ENCODE results near the gene CFAP68.

CFAP68 gene, protein sequence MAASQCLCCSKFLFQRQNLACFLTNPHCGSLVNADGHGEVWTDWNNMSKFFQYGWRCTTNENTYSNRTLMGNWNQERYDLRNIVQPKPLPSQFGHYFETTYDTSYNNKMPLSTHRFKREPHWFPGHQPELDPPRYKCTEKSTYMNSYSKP

GRCh38 chr11:111878849-111879636 is at the start of gene CFAP68, which contains the start of gene FDXACB1:
TSS of gene CFAP68 (plus strand) at chr11:111879541. CDS start at chr11:111879561, 20 bp downstream.
TSS of gene FDXACB1 (minus strand) at chr11:111879165. CDS start at chr11:111879132, 33 bp downstream.
- peak; percentile 60 for FAIRE-seq

DNA sequence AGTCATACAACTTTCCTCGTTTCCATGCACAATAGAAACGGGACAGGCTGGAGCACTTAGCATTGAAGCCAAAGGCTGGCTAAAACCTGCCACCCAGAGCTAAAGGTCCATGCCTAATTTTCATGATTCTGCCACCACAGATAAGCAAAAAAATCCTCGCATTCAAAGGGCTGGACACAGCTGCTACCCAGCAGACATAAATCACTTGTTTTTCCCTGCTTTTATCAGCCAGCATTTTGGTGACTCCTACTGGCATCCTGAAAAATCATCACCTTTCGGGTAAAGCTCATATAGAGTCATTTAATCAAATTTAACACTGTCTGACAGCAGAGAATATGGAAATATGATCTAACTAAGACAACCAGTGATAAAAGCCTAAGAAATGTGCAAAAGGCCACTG is 45.8 kb upstream of the CFAP68 start:
- FAIRE-seq, result no peak

DNA sequence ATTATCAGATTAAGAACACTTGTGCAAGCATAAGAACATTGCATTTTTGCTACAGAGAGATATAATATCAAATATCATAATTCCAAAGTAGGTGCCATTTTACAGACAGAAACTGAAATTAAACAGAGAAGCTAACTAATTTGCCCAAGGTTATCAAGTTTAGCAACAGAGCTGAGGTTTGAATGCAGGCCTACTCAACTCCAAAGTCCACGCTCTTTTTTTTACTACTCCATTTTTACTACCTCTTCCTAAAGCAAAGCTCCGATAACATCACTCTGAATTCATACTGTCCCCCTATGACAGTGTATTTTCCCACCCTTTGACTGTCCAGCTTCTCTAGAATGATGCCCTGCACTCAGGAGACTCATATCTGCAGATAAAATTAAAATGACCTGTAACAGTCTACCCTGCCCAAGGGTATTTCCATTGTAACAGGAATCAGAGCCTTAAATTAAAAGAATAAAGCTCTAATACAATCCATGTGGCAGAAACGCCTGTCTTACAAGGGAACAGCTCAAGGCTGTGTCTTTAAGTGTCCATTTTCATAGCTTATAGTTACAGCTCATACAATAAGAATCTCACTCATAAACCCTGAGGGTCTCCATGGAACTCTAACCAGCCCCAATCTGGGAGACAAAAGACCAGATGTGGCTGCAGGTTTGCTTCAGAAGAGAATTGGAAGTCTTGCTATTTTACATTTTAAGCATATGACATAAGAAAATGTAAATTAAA is 44.7 kb upstream of the CFAP68 start:
- no peak for FAIRE-seq

DNA sequence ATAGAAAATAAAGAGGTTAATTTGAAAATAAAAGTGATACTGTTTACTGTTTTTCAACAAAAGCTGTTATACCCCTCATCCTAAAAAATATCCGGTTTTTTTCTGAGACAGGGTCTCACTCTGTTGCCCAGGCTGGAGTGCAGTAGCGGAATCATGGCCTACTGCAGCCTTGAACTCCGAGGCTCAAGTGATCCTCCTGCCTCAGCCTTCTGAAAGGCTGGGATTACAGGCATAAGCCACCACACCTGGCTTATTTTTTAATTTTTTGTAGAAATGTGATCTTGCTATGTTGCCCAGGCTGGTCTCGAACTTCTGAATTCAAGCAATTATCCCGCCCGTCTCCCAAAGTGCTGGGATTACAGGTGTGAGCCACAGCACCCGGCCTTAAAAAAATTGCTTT is 43.7 kb upstream of the CFAP68 start:
- FAIRE-seq, result no peak

DNA sequence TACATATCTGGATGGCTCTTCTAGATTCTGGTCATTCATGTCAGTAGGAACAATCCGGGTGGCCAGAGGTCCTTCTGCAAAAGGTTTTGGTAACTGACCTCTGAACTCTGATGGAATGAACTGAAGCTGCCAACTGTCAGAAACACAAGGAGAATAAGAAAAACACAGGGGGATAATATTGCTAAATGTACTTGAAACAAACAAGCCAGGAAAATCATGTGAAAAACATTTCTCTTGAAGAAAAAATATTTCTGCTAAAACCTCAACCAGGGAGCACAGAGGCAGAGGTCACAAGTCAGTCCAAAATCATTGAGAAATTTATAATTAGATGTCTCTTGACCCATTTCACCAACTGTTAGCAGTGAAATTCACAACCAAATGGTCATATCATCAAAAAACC is 43.2 kb upstream of the CFAP68 start:
- FAIRE-seq, result no peak

- FAIRE-seq, result no peak
These were observed 42.6 kb upstream of the CFAP68 start for GRCh38 chr11:111836721-111837120.

DNA sequence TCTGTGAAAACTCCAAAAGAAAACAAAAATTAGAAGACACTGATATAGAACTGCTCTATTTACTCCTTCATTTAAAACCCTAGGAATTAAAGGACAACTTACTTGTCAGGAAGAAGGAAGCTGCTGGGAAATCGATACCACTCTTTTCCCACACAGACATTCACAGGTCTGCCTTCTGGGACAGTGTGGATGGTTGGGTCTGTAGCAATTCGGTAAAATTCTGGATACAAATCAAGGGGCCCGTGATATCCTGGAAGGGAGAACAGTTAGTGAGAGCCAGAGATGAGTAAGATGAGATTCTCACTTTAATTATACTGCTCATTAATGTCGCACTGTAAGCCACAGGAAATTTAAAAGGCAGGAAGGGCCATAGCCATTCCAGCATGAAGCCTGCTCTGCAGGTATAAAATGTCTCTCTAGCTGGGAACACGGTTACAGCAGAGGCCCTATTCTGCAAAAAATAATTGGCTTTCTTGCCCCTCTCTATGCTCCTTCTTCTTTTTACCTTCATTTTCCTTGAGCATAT is 41.9 kb upstream of the CFAP68 start:
- no peak for FAIRE-seq

GRCh38 chr11:111838054-111838453 is 41.3 kb upstream of the CFAP68 start:
- FAIRE-seq, result no peak

DNA sequence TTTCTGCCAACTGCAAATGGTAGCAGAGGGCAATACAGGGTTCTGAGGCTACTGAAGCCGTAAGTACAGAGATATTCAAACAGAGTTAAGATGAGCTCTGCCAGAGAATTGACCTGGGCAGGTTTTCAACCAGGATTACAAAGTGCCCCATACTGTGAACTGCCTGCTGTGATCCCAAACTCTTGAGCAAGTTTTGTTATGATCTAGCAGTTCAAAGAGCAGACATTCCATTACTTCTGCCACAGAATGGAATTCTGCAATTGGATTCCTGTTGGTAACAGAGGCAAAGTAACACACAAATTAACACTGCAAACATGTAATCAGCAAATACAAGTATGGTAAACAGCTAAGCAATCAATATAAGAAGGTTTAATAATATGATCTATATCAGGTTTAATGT is 39.2 kb upstream of the CFAP68 start:
- FAIRE-seq, result no peak

DNA sequence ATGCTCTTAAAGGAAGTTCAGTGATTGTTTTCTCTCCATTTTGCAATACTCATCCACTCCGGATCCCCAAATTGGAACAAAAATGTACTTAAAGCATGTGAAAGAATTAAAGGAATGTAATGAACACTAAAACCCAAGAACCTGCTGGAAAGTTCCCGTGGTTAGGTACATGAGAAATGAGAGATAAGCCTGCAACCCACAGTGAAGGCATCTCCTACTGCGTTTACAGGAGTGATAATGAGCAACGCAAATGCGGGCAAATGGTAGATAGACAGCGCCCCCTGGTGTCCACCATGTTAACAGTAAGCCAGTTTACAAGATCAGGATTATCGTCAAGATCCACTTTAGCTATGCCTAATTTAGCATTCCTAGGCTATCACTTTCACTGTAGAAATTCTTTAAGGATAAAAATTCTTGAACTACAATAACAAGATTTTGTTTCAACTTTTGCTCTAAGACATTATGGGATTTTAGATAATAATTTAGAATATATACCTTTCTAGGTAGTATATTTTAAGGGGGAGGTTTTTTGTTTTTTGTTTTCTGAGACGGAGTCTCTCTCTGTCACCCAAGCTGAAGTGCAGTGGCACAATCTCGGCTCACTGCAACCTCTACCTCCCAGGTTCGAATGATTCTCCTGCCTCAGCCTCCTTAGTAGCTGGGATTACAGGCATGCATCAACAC is 37.8 kb upstream of the CFAP68 start:
- peak; percentile 99 for FAIRE-seq

DNA sequence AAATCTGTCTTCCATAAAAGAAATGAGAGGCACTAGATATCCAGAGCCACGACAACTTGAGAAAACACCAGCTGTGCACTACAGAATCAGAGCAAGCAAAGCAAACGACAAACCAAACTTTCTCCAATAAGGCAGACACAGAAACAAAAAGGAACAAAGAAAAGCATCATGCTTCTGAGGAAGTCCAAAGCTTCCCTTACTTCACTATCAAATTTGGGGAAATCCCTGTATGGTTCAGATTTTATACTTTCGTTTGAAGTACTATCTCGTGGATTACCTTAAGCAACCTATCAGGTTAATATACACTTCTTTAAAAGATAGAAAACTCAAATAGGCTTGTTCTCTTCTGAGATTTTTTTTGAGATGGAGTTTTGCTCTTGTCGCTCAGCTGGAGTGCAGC is 35.7 kb upstream of the CFAP68 start:
- no peak for FAIRE-seq

- FAIRE-seq, result no peak
These were observed 33.9 kb upstream of the CFAP68 start for GRCh38 chr11:111845276-111846028.

- no peak for FAIRE-seq
These were observed 33.3 kb upstream of the CFAP68 start for GRCh38 chr11:111846063-111846462.

DNA sequence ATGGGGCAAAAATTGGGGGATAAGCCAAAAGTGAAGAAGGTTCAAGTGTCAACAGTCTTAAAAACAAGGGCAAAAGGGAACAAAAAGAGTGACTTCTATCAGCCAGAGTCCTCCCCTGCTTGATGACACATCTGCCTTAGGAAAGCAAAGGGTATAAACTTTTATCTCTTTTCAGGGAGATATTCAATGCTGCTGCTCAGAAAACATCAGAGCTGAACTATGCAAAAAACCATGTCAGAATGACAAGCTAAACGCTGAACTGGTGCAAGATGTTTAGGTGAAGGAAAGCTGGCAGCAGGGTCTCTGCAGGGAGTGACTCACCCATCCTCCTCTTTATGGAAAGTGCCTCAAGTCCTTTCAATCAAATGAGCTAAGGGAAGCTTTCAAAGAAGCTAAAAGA is 32.7 kb upstream of the CFAP68 start:
- FAIRE-seq, result no peak

GRCh38 chr11:111849631-111850030 is 29.7 kb upstream of the CFAP68 start:
- no peak for FAIRE-seq

DNA sequence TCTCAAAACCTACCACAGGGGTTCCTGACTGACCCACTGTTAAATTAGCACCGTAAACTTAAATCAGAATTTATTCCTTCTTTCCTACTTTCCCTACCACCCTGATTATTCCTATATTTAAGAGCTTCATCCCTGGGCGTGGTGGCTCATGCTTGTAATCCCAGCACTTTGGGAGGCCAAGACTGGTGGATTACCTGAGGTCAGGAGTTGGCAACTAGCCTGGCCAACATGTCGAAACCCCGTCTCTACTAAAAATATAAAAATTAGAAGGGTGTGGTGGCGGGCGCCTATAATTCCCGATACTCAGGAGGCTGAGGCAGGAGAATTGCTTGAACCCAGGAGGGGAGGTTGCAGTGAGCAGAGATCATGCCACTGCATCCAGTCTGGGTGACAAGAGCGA is 28.3 kb upstream of the CFAP68 start:
- FAIRE-seq, result no peak

DNA sequence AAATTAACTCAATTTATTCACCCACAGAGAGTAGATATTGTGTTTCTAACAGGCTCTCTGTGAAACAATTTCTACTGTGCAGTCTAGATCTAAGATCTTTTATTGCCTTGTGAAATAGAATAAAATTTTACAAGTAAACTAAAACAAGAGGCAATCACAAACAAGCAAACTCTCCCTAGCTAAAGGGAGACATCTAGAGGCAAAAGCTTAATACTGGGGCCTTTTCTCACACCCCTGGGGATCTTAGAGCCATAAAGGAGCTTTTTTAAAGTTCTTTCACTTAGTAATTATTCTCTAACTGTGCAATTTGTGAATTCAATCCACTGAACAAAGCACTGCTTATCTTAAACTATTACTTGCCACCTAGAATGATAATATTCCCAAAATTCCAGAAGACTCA is 27.7 kb upstream of the CFAP68 start:
- FAIRE-seq, result peak; percentile 5

- no peak for FAIRE-seq
These were observed 27.2 kb upstream of the CFAP68 start for GRCh38 chr11:111852103-111852502.

GRCh38 chr11:111855506-111855905 is 23.8 kb upstream of the CFAP68 start:
- FAIRE-seq, result no peak

DNA sequence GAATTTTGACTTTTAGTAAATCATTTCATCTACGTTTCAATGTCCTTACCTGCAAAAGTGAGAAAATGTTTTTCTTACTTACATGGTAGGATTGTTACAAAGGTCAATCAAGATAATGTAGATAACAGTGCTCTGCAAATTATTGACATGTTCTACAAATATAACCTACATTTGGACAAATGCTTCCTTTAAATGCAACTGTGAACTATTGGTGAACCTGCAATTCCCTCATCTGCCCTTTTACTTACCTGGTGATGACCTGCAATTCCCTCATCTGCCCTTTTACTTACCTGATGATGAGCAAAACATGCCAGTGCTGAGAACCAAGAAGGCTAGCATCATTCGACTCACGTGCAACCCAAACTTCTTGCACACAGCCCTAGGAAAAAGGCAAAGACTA is 19.1 kb upstream of the CFAP68 start:
- FAIRE-seq, result no peak

DNA sequence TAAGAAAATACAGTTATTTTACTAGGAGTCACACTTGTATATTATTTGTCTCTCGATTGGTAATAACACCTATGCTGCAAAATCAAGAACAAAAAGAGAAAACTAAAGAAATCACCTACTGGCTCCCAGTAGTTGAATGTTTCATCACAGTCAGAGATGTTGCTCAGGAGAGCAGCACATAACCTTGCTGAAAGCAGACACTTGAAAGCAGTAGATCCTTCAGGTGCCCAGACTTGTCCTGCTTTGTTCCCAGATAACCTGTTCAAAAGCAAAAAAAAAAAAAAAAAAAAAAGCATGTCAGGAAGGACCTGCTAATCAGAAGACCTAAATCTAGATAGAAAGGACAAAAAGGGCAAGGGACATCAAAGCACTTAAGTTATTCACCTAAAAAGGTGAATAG is 9.2 kb upstream of the CFAP68 start:
- FAIRE-seq, result no peak

- no peak for FAIRE-seq
These were observed 8.8 kb upstream of the CFAP68 start for GRCh38 chr11:111870522-111870885.

Data from islet of Langerhans (tissue), 1 donor.